Astrocyte (in vitro differentiated cells and primary cell): ENCODE data around the gene UNC45B. TPM values are rescaled to one million over a fixed set of nuclear protein-coding genes. Genes with fewer than 3 reads are reported as not detected.
"Not testable (repeated sequence)": the region's sequence is repeated elsewhere in the genome, so short reads cannot be mapped to it uniquely, and the experiment has no call there.

Source experiments
- DNase-seq: peaks from one replicate; pipeline ENCODE4 v3.0.0-alpha.2; 2010; ENCODE audit warnings: low read depth
- FAIRE-seq: peaks from 2 replicates; lab custom pipeline; 2011; peaks lifted over from hg19 to GRCh38; lab: Jason Lieb, UNC
- H2AFZ ChIP-seq: 2 replicates; pipeline ENCODE4 v1.6.0; 2012; ENCODE audit warnings: low read depth, low read length, inconsistent platforms
- H3K27ac ChIP-seq: 2 replicates; pipeline ENCODE4 v1.5.1; 2011; ENCODE audit warnings: low read depth, low read length, inconsistent platforms
- H3K27me3 ChIP-seq: 2 replicates; pipeline ENCODE4 v1.6.0; 2011; ENCODE audit warnings: low read length, inconsistent platforms; ENCODE audit not compliant: insufficient read depth
- H3K36me3 ChIP-seq: 2 replicates; pipeline ENCODE4 v1.5.1; 2011; ENCODE audit warnings: low read length, inconsistent platforms; ENCODE audit not compliant: insufficient read depth
- H3K4me1 ChIP-seq: 2 replicates; pipeline ENCODE4 v1.5.1; 2011; ENCODE audit warnings: low read length, inconsistent platforms; ENCODE audit not compliant: insufficient read depth
- H3K4me2 ChIP-seq: 2 replicates; pipeline ENCODE4 v1.6.0; 2012; ENCODE audit warnings: low read length, inconsistent platforms
- H3K4me3 ChIP-seq: 2 replicates; pipeline ENCODE4 v1.5.1; 2011; ENCODE audit warnings: low read depth, mild to moderate bottlenecking, low read length, inconsistent platforms; ENCODE audit not compliant: insufficient read depth
- H3K79me2 ChIP-seq: 2 replicates; pipeline ENCODE4 v1.6.0; 2012; ENCODE audit warnings: mild to moderate bottlenecking, low read length, inconsistent platforms; ENCODE audit not compliant: insufficient read depth
- H3K9ac ChIP-seq: 2 replicates; pipeline ENCODE4 v1.6.0; 2012; ENCODE audit warnings: mild to moderate bottlenecking, low read length, inconsistent platforms
- H3K9me3 ChIP-seq: 2 replicates; pipeline ENCODE4 v1.5.1; 2012; ENCODE audit warnings: low read depth, mild to moderate bottlenecking, low read length, inconsistent platforms; ENCODE audit not compliant: insufficient read depth
- H4K20me1 ChIP-seq: 2 replicates; pipeline ENCODE4 v1.6.0; 2012; ENCODE audit warnings: low read length, inconsistent platforms; ENCODE audit not compliant: insufficient read depth
- H3K27ac Mint-ChIP-seq: one replicate; pipeline ENCODE4 v1.8.0; 2021; ENCODE audit warnings: mild to moderate bottlenecking, mixed read lengths; ENCODE audit not compliant: unreplicated experiment
- H3K27me3 Mint-ChIP-seq: one replicate; pipeline ENCODE4 v1.8.0; 2021; ENCODE audit warnings: low read depth, mixed read lengths; ENCODE audit not compliant: unreplicated experiment
- H3K36me3 Mint-ChIP-seq: one replicate; pipeline ENCODE4 v1.8.0; 2021; ENCODE audit warnings: low read depth, mixed read lengths; ENCODE audit not compliant: unreplicated experiment
- H3K4me1 Mint-ChIP-seq: one replicate; pipeline ENCODE4 v1.8.0; 2021; ENCODE audit warnings: low read depth, mixed read lengths; ENCODE audit not compliant: unreplicated experiment
- H3K4me3 Mint-ChIP-seq: one replicate; pipeline ENCODE4 v1.8.0; 2021; ENCODE audit warnings: mild to moderate bottlenecking, moderate library complexity, mixed read lengths; ENCODE audit not compliant: unreplicated experiment
- H3K9me3 Mint-ChIP-seq: one replicate; pipeline ENCODE4 v1.8.0; 2021; ENCODE audit warnings: mild to moderate bottlenecking, mixed read lengths; ENCODE audit not compliant: unreplicated experiment
- CTCF ChIP-seq: IDR thresholded peaks from 2 replicates; pipeline ENCODE4 v1.5.1; 2011; ENCODE audit warnings: low read depth, mild to moderate bottlenecking, inconsistent platforms, low read length, moderate library complexity; ENCODE audit not compliant: insufficient read depth
- EZH2 ChIP-seq: IDR thresholded peaks from 2 replicates; pipeline ENCODE4 v1.6.1; 2012; ENCODE audit warnings: mild to moderate bottlenecking, low read length, inconsistent platforms; ENCODE audit not compliant: insufficient read depth
- total RNA-seq: library from RNA; stranded (reverse); gene quantifications from 2 replicates; pipeline ENCODE4 v1.2.1, GENCODE V29; 2021

The UNC45B gene
- total RNA-seq, 1 donor from 2014 or later: 0.05 TPM

- Mint-ChIP-seq H3K4me1 (peaks cover 2% of the 10 kb centered on the region), H3K27ac (no peak overlapping the region), H3K27me3 (peaks cover 23% of the 10 kb centered on the region), H3K4me3 (no peak overlapping the region), H3K9me3 (no peaks in the 10 kb centered on the region), H3K36me3 (no peaks in the 10 kb centered on the region)
- no peaks in the 10 kb centered on the region for H3K9me3 ChIP-seq
- FAIRE-seq: no peak
- no peak overlapping the region for H3K4me3 ChIP-seq
- no peaks in the 10 kb centered on the region for H3K36me3 ChIP-seq
- no peaks in the 10 kb centered on the region for H3K4me1 ChIP-seq
- no peaks in the 10 kb centered on the region for H4K20me1 ChIP-seq
- H3K4me2 ChIP-seq: no peak overlapping the region
- no peak for DNase-seq
- no peak overlapping the region for H3K9ac ChIP-seq
- H3K27ac ChIP-seq: no peak overlapping the region
- no peaks in the 10 kb centered on the region for H3K79me2 ChIP-seq
- H2AFZ ChIP-seq: no peak overlapping the region
- peaks cover 2% of the 10 kb centered on the region for H3K27me3 ChIP-seq
- no peak for TF ChIP-seq EZH2
- TF ChIP-seq CTCF: no peak
Measured at GRCh38 chr17:35171834-35172233, 24.2 kb downstream of the UNC45B start.

- not testable (repeated sequence) for H3K27ac ChIP-seq, H3K27ac Mint-ChIP-seq, H4K20me1 ChIP-seq, H3K79me2 ChIP-seq, H3K27me3 ChIP-seq, H3K4me1 ChIP-seq, H3K4me2 ChIP-seq, DNase-seq, FAIRE-seq, H3K9me3 Mint-ChIP-seq, H3K4me1 Mint-ChIP-seq, H3K36me3 Mint-ChIP-seq, H3K9me3 ChIP-seq, H3K9ac ChIP-seq, H2AFZ ChIP-seq, H3K4me3 ChIP-seq, H3K36me3 ChIP-seq, H3K4me3 Mint-ChIP-seq
- peaks cover 24% of the 10 kb centered on the region for H3K27me3 Mint-ChIP-seq
Measured at GRCh38 chr17:35172321-35172720, 24.7 kb downstream of the UNC45B start.

GRCh38 chr17:35174835-35175334 lies 27.3 kb downstream of the UNC45B start:
- TF ChIP-seq EZH2 (no peak), CTCF (no peak)
- Mint-ChIP-seq H3K4me3 (no peak overlapping the region), H3K27me3 (peaks cover 21% of the 10 kb centered on the region), H3K36me3 (no peaks in the 10 kb centered on the region), H3K9me3 (peaks cover 3% of the 10 kb centered on the region), H3K4me1 (no peaks in the 10 kb centered on the region), H3K27ac (no peak overlapping the region)
- no peak overlapping the region for H3K27ac ChIP-seq
- H3K4me2 ChIP-seq: no peak overlapping the region
- no peaks in the 10 kb centered on the region for H3K4me1 ChIP-seq
- no peaks in the 10 kb centered on the region for H3K9me3 ChIP-seq
- no peak overlapping the region for H2AFZ ChIP-seq
- no peak for DNase-seq
- no peak overlapping the region for H3K9ac ChIP-seq
- no peak overlapping the region for H3K4me3 ChIP-seq
- no peaks in the 10 kb centered on the region for H3K79me2 ChIP-seq
- H3K27me3 ChIP-seq: no peaks in the 10 kb centered on the region
- FAIRE-seq: no peak
- no peaks in the 10 kb centered on the region for H3K36me3 ChIP-seq
- H4K20me1 ChIP-seq: no peaks in the 10 kb centered on the region
